GM13977 (cell line): ENCODE results near the gene CELSR2.

Experiments
- DNase-seq: peaks from one replicate; pipeline ENCODE4 v3.0.0; 2012; ENCODE audit warnings: low spot score
- CTCF ChIP-seq: IDR thresholded peaks from 2 replicates; pipeline ENCODE4 v1.5.1; 2012; ENCODE audit warnings: mild to moderate bottlenecking, control low read depth; ENCODE audit not compliant: insufficient read depth; ENCODE audit errors: extremely low read depth, missing control alignments
- in situ Hi-C: fragments of 300-500 bp; cut with MboI; formaldehyde crosslinking; loops from one replicate; pipeline ENCODE4 v1.12.0; 2022; ENCODE audit warnings: low sequenced_read_pairs, low pct_unique_long_range_greater_than_20kb, mixed read lengths, inconsistent platforms; ENCODE audit not compliant: unreplicated experiment

Gene CELSR2

GRCh38 chr1:109314795-109315194, 65.5 kb downstream of the CELSR2 start:
- in situ Hi-C loops: no loop called here
- no peak for DNase-seq
- TF ChIP-seq CTCF: no peak

- in situ Hi-C loops: no loop called here
- no peak for TF ChIP-seq CTCF
- DNase-seq: no peak
Observed at GRCh38 chr1:109315288-109315687, 65.9 kb downstream of the CELSR2 start.

- in situ Hi-C loops: no loop called here
- no peak for DNase-seq
- TF ChIP-seq CTCF: no peak
Observed at GRCh38 chr1:109316506-109316905, 67.2 kb downstream of the CELSR2 start.

- in situ Hi-C loops: no loop called here
- DNase-seq: no peak
- no peak for TF ChIP-seq CTCF
Observed at GRCh38 chr1:109319114-109319513, 69.8 kb downstream of the CELSR2 start.

GRCh38 chr1:109322974-109323373, 73.6 kb downstream of the CELSR2 start:
- no peak for DNase-seq
- TF ChIP-seq CTCF: no peak
- in situ Hi-C loops: no loop called here
